KMS-11 (cell line): ENCODE measurements around the gene ACTBL2.
"Not testable (repeated sequence)": the region's sequence is repeated elsewhere in the genome, so short reads cannot be mapped to it uniquely, and the experiment has no call there.

ENCODE experiments used
- H2AFZ ChIP-seq: fragments of 200-600 bp; sonication (generic); 2 replicates; pipeline ENCODE4 v1.6.1; 2016; ENCODE audit warnings: antibody characterized with exemption, mixed run types, low read depth
- H3K27ac ChIP-seq: fragments of 200-600 bp; sonication (generic); 2 replicates; pipeline ENCODE4 v1.6.1; 2016; ENCODE audit warnings: mild to moderate bottlenecking, mixed run types
- H3K27me3 ChIP-seq: fragments of 200-600 bp; sonication (generic); 2 replicates; pipeline ENCODE4 v1.6.1; 2017; ENCODE audit warnings: mild to moderate bottlenecking, low read depth, mixed run types, moderate library complexity; ENCODE audit not compliant: insufficient read depth
- H3K36me3 ChIP-seq: fragments of 200-600 bp; sonication (generic); 2 replicates; pipeline ENCODE4 v1.6.1; 2017; ENCODE audit warnings: mild to moderate bottlenecking, mixed run types; ENCODE audit not compliant: insufficient read depth
- H3K4me1 ChIP-seq: fragments of 200-600 bp; sonication (generic); 2 replicates; pipeline ENCODE4 v1.6.1; 2016; ENCODE audit warnings: mild to moderate bottlenecking, low read depth, mixed run types; ENCODE audit not compliant: poor library complexity, severe bottlenecking
- H3K4me2 ChIP-seq: fragments of 200-600 bp; sonication (generic); 2 replicates; pipeline ENCODE4 v1.7.0; 2016; ENCODE audit warnings: mild to moderate bottlenecking, mixed run types
- H3K4me3 ChIP-seq: fragments of 200-600 bp; sonication (generic); IDR thresholded peaks from 2 replicates; pipeline ENCODE4 v1.6.1; 2017; ENCODE audit warnings: low read depth, low read length, mixed read lengths; ENCODE audit not compliant: insufficient read depth
- H3K79me2 ChIP-seq: fragments of 200-600 bp; sonication (generic); 2 replicates; pipeline ENCODE4 v1.6.1; 2016; ENCODE audit warnings: low read depth, mixed run types; ENCODE audit not compliant: insufficient read depth
- H3K9ac ChIP-seq: fragments of 200-600 bp; sonication (generic); 2 replicates; pipeline ENCODE4 v1.6.1; 2016; ENCODE audit warnings: mild to moderate bottlenecking, mixed run types
- H4K20me1 ChIP-seq: fragments of 200-600 bp; sonication (generic); 2 replicates; pipeline ENCODE4 v1.6.1; 2016; ENCODE audit warnings: mild to moderate bottlenecking, mixed run types; ENCODE audit not compliant: insufficient read depth
- CTCF ChIP-seq: fragments of 200-600 bp; sonication (generic); conservative IDR thresholded peaks from 2 replicates; pipeline ENCODE4 v1.6.1; 2017; ENCODE audit warnings: low read depth, mild to moderate bottlenecking, antibody characterized with exemption, low read length, moderate library complexity, mixed read lengths

The ACTBL2 gene

DNA sequence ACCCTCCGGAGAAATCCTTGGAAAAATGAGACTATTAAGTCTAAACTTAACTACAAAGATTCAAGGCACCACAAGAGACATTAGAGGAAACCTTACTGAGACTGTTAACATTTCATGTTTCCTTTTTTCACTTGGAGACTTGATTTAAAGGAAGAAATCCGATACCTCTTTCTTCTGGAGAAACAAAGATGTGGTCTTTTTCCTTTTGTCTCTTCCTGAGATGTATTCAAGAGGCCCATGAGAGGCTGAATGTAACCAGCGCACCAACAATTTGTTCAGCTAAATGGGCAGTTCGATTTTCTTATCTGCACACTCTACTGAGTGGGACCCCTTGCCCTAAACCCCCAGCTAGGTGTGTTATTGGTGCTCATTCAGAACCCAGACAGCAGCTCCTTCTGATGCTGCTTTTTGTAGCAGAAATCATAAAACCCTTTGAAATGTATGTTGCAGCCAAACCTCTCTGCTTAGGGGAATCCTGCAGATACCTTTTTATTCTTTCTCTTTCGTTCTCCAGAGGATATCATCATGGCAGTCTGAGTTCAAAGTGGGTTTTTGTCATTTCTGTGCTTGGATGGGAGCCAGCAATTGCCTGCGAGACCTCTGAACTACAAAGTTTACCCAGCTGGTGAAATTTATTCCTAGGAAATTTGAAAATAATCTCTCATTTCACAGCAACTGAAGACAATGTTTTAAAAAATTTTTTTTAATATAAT is 41.9 kb upstream of the ACTBL2 start:
- H3K36me3 ChIP-seq: no peaks in the 10 kb centered on the region
- H3K4me3 ChIP-seq: no peak overlapping the region
- TF ChIP-seq CTCF: no peak
- H3K9ac ChIP-seq: no peak overlapping the region
- no peaks in the 10 kb centered on the region for H4K20me1 ChIP-seq
- H3K4me1 ChIP-seq: no peaks in the 10 kb centered on the region
- no peaks in the 10 kb centered on the region for H3K79me2 ChIP-seq
- H3K27me3 ChIP-seq: no peaks in the 10 kb centered on the region
- no peak overlapping the region for H2AFZ ChIP-seq
- H3K27ac ChIP-seq: no peak overlapping the region
- H3K4me2 ChIP-seq: no peak overlapping the region

GRCh38 chr5:57522477-57522876 is 39.9 kb upstream of the ACTBL2 start:
- H3K27me3 ChIP-seq, H4K20me1 ChIP-seq, H3K4me2 ChIP-seq, H3K36me3 ChIP-seq, H3K27ac ChIP-seq, H3K4me3 ChIP-seq, H3K4me1 ChIP-seq, H3K79me2 ChIP-seq, H2AFZ ChIP-seq, H3K9ac ChIP-seq: not testable (repeated sequence)

DNA sequence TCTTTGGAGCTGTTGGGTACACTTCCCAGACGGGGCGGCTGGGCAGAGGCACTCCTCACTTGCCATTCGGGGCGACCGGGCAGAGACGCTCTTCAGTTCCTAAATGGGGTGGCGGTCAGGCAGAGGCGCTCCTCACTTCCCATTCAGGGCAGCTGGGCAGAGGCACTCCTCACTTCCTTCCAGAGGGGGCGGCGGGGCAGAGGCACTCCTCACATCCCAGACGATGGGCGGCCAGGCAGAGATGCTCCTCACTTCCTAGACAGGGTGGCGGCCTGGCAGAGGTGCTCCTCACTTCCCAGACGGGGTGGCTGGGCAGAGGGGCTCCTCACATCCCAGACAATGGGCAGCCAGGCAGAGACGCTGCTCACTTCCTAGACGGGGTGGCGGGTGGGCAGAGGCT is 35.8 kb upstream of the ACTBL2 start:
- not testable (repeated sequence) for H3K4me2 ChIP-seq, H3K4me1 ChIP-seq, H3K79me2 ChIP-seq, H3K4me3 ChIP-seq, H3K27ac ChIP-seq, H4K20me1 ChIP-seq, H3K27me3 ChIP-seq, H3K36me3 ChIP-seq, H2AFZ ChIP-seq, H3K9ac ChIP-seq

GRCh38 chr5:57517250-57517649 is 34.6 kb upstream of the ACTBL2 start:
- no peak overlapping the region for H3K9ac ChIP-seq
- no peak overlapping the region for H3K4me2 ChIP-seq
- no peak overlapping the region for H3K4me3 ChIP-seq
- no peaks in the 10 kb centered on the region for H3K79me2 ChIP-seq
- no peak overlapping the region for H3K27ac ChIP-seq
- H3K36me3 ChIP-seq: no peaks in the 10 kb centered on the region
- H2AFZ ChIP-seq: no peak overlapping the region
- no peaks in the 10 kb centered on the region for H4K20me1 ChIP-seq
- H3K27me3 ChIP-seq: no peaks in the 10 kb centered on the region
- TF ChIP-seq CTCF: no peak
- H3K4me1 ChIP-seq: no peaks in the 10 kb centered on the region

DNA sequence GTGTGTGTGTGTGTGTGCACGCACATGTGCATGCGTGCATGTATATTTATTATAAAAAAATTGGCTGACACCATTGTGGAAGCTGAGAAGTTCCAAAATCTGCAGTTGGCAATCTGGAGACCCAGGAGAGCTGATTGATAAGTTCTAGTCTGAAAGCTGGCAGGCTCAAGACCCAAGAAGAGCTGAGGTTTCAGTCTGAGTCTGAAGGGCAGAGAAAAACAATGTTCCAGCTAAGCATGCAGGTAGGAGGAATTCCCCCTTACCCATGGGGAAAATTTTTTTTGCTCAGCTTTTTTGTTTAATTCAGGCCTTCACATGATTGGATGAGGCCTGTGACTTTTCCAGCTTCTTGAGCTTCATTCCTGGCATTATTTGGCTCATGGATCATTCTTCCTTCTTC is 31.2 kb upstream of the ACTBL2 start:
- Histone ChIP-seq H3K4me2 (no peak overlapping the region), H4K20me1 (no peaks in the 10 kb centered on the region)

More for the DNA sequence above, 31.2 kb upstream of the ACTBL2 start:
- Histone ChIP-seq H3K4me3 (no peak overlapping the region), H2AFZ (no peak overlapping the region), H3K27ac (no peak overlapping the region), H3K79me2 (no peaks in the 10 kb centered on the region), H3K36me3 (no peaks in the 10 kb centered on the region), H3K9ac (no peak overlapping the region), H3K4me1 (no peaks in the 10 kb centered on the region), H3K27me3 (no peaks in the 10 kb centered on the region)
- TF ChIP-seq CTCF: no peak
